ENCODE results near the gene CTNNA3.

The CTNNA3 gene

DNA sequence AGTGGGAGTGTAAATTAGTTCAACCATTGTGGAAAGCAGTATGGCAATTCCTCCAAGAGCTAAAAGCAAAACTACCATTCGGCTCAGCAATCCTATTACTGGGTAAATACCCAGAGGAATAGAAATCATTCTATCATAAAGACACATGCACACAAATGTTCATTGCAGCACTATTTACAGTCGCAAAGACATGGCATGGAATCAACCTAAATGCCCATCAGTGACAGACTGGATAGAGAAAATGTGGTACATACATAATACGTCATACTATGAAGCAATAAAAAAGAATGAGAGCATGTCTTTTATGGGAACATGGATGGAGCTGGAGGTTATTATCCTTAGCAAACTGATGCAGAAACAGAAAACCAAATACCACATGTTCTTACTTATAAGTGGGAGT, 1646.7 kb downstream of the CTNNA3 start:
- H3K4me3 ChIP-seq (ENCODE audit: low read depth, low read length), result no peak overlapping the region

DNA sequence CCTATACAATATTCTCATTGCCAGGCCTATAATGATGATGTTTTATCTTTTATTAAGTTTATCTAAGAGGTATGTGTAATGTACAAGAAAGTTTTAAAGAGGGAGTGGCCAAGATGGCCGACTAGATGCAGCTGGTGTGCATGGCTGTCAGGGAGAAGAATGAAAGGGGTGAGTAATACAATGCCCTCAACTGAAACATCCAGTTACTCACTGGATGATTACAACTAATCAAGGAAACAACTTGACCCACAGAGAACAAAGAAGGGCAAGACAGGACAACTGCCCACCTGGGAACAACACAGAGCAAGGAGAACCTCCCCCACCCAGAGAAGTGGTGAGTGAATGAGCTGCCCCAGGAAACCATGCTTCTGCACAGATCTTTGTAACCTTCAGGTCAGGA, 1650.1 kb downstream of the CTNNA3 start:
- H3K4me3 ChIP-seq (ENCODE audit: low read depth, low read length), result no peak overlapping the region

DNA sequence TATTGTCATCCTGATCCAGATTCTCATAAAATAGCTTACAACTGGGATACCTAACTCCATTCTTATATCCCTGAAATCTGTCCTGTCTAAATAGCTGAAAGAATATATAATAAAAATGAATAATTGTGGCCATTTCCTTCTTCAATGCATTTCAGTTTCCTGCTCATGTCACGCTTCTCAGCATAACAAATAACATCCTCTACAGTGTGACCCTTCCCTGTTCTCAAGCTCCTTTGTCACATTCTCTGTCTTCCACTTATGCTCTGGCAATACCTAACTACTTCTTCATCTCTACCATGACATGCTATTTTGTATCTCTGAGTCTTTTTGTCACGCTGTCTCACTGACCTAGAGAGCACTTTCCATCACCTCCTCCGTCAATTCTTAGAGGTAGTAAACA, 1654.2 kb downstream of the CTNNA3 start:
- no peak overlapping the region for H3K4me3 ChIP-seq (ENCODE audit: low read depth, low read length)

DNA sequence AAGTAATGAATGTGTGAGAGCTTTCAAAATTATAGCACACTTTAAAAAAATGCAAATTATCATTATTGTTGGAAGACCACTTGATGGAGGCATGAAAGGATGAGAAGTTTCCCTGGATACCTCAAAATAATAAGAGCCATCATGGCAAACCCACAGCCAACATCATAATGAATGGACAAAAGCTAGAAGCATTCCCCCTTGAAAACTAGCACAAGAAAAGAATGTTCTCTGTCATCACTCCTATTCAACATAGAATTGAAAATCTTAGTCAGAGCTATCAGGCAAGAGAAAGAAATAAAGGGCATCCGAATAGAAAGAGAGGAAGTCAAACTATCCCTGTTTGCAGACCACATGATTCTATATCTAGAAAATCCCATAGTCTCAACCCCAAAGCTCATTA, 1657.4 kb downstream of the CTNNA3 start:
- no peak overlapping the region for H3K4me3 ChIP-seq (ENCODE audit: low read depth, low read length)

DNA sequence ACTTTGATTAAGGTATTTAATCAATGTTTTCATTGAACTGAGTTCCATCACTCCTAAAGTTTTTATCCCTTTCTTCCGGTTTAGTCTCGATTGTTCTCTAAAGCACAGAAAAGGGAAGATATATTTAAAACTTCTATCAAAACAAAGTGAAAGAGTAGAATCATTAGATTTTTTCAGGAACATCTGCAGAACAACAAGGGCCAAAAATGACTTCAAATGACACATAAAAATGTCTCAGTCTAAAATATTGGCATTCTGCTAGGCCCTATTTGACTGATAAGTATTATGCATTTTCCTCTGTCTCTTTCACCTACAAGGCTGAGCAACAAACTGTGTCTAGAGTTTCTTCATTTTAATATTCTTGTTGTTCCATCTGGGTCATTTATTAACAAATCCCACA, 1669.7 kb downstream of the CTNNA3 start:
- H3K4me3 ChIP-seq (ENCODE audit: low read depth, low read length), result no peak overlapping the region

DNA sequence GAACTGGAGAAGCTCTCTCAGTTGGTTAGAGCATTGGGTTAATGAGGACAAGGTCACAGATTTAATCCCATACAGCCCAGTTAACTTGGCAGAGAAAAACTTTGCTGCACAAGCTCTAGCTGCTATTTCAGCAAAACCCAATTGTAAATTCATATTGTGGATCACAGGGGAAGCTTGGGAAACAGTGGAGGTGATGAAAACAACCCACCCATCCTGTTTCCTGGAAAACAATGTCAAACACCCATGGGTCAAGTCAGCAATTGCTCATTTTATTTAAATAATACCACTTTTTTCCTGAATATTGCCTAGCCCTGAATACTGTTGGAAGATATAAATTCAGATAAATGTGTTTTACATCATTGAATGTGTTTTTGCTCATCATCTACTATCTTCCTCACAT, 1670.8 kb downstream of the CTNNA3 start:
- no peak overlapping the region for H3K4me3 ChIP-seq (ENCODE audit: low read depth, low read length)

DNA sequence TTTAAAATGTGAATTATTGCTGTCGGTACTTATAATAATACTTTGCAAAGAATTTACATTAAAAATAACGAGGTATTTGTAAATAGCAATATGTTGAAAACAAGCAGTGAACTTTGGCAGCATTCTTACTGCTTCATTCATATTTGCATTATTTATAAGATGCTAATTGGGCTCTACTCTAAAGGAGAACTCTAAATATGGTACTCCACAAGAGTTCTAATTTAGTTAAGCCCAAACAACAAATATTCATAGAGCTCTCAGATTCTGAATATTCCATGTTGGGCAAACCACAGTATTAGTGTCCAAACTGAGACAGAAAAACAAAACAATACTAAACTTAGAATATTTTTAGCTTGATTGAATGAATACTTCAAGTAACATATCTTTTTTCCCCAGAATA, 1674.6 kb downstream of the CTNNA3 start:
- no peak overlapping the region for H3K4me3 ChIP-seq (ENCODE audit: low read depth, low read length)

DNA sequence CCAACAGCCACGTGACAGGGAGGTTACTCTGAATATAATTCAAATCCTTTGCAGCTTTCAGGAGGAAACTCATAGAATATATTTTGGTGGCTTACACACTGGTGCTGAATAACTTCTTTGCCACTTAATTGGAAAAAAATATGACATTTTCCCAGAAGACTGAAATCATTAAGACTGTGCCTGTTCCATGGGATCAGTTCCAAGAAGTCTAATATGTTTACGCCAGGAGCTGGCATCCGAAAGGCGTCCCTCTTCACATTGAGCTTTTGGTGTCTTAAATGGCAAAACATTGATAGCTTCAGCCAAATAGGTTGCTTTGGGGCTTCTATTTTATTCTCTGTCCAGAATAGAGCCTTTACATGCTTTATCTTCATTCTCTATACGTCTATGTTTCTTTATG, 1687.8 kb downstream of the CTNNA3 start:
- H3K4me3 ChIP-seq (ENCODE audit: low read depth, low read length), result no peak overlapping the region

DNA sequence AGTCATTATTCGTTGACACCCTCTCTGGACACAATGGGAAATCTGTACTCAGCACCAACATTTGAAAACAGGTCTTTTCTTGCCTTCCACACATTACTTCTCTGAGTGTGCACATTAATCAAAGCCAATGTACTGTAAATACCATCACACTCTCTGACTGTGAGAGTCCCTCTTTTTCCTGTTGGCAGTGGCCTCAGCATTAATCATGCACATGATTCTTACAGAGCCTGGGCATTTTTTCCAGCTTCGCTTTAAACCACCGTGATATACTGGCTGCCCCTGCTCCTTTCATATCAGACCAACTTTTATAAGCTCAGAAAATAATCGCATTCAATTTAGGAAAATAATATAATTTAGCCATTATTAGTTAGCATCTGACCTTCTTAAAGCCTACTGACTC, 1689.6 kb downstream of the CTNNA3 start:
- no peak overlapping the region for H3K4me3 ChIP-seq (ENCODE audit: low read depth, low read length)

DNA sequence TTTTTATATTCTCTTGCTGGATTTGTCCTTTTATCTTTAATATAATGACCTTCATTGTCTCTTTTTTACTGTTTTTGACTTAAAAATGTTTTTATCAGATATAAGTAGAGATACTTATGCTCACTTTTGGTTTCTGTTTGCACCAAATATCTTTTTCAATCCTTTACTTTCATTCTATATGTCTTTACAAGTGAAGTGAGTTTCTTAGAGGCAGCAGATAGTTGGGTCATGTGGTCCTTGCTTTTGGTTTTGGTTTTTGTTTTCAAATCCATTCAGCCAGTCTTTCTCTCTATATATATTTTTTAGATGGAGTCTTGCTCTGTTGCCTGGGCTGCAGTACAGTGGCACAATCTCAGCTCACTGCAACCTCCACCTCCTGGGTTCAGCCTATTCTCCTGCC, 1702.5 kb downstream of the CTNNA3 start:
- no peak overlapping the region for H3K4me3 ChIP-seq (ENCODE audit: low read depth, low read length)

DNA sequence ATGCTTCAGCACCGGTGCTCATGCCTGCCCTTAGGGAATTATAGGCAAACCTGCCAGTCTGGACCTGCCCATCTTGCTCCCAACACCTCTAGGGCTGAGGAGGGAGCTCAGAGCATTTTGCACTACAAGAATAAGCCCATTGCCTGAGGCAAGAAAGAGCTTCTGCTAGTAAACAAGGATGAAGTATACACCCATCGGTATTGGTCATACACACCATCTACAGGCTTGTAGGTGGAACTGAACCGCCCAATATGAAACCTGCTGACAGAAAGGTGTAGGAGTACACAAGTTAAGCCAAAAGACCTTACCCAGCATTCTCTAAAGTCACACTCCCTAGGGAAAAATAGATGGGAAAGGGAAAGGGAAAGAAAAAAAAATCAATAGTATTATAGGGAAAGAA, 1727.1 kb downstream of the CTNNA3 start:
- H3K4me3 ChIP-seq (ENCODE audit: low read depth, low read length), result no peak overlapping the region

DNA sequence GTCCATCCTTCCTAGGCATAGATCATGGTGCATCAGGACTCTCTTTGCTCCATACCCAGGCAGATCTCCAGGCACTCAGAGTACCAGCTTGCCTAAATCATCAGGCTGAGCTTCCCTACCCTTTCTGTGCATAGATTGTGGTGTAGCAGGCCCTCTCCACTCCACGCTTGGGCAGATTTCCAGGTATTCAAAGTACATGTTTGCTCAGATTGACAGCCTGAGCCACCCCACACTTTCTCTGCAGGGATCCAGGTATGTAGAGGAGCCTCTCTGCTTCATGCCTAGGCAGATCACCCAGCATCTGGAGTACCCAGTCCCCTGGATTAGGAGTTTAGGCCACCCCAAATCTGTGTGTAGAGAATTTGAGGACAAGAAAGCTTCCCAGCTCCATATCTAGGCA, 1727.6 kb downstream of the CTNNA3 start:
- no peak overlapping the region for H3K4me3 ChIP-seq (ENCODE audit: low read depth, low read length)

DNA sequence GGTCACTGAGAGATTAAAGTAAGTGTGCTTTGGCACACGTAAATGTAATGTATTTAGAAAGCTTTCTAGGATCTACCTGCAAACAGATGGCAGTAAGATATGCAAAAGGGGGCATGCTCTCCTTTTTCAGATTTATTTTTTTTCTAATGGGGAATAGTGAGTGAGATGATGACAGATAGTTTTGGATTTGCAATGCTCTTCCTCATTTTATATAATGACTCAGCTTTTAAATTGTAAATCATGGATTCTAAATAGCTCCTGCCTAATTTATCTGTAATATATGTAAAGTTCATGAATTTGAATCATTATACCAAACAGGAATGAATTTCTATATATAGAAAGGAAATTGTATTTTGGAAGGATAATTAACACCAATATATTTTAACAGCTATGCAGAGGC, 1731.8 kb downstream of the CTNNA3 start:
- no peak overlapping the region for H3K4me3 ChIP-seq (ENCODE audit: low read depth, low read length)

DNA sequence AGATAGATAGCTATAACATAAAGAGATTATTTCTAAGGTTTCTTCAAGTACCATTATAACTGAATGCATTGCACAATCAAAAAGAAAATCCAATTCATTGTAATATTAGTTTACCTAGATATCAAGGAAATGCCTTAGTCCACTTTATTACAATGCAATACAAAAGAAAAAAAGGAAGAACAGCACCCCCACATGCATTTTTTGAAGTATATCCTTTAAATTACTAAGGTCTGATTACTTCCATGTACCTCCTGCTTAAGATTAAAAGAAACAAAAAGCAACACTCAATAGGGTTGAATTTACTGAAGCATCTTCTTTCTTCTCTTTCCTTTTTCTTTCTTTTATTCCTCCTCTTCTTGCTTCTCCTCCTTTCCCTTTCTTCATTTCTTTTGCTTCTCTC, 1743.9 kb downstream of the CTNNA3 start:
- H3K4me3 ChIP-seq (ENCODE audit: low read depth, low read length), result no peak overlapping the region

DNA sequence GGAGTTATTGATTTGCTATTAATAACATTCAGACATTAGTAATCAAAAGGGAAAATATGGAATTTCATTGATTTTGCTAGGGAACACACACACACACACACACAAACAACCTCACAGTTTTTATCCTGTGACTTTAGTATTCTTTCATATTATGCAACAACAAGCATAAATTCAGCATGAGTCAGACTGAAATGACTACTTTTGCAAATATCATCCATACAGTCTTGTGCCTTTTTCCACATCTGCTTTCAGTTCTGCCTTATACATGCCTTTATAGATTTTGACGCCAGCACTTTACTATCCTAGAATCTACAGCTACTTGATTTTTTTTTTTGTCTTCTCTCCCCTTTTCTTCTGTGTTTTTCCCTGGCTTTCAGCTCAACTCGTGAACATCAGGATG, 1745.9 kb downstream of the CTNNA3 start:
- no peak overlapping the region for H3K4me3 ChIP-seq (ENCODE audit: low read depth, low read length)

DNA sequence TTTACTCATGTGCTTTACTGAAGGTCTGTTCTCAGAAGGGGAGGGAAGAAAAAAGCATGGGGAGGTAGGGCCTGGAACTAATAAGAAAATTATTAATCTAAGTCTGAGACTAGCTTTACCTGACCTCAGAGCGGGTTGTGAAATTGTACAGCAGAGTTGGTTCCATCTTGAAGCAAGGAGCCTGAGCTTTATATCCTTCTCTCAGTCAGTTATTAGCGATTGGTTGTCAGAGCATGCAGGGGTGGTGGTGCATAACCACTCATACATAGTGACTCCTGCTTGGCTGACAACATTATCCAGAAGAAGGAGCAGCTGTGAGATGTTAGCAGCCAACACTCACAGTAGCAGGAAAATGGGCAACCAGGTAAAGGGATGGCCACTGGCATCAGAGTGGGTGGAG, 1746.5 kb downstream of the CTNNA3 start:
- no peak overlapping the region for H3K4me3 ChIP-seq (ENCODE audit: low read depth, low read length)

DNA sequence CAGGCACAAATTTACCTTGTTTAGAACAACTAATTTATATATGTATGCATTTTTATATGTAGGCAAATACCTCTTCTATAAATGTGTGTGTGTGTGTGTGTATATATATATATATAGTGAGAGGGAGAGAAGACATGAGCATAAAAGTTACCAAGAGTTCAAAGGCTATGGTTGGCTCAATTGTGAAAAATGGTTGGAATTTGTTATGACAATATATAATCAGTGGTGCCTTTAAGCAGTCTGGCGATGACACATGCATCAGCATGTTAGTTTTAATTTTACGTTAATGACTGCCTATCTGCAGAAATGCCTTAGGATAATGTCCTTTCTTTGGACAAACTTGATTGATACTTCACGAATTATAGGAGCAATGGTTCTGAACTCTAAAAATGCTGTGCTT, 1750.9 kb downstream of the CTNNA3 start:
- no peak overlapping the region for H3K4me3 ChIP-seq (ENCODE audit: low read depth, low read length)

DNA sequence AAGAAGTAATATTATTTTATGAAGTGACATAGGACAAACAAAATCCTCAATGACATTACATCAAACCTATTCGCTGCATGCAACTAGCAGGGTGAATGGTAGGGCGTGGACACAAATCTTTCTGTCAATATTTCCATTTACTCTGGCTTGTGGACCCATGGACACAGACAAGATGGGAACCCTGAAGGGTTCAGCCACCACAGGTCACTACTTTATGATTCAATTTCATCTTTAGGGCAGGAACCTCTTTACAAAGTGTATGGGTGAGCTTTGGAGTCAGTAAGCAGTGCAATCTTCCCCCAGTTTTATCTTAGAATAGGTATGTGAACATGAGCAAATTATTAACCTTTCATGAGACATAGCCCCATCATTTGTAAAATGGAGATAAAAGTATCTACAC, 1752.5 kb downstream of the CTNNA3 start:
- no peak overlapping the region for H3K4me3 ChIP-seq (ENCODE audit: low read depth, low read length)

DNA sequence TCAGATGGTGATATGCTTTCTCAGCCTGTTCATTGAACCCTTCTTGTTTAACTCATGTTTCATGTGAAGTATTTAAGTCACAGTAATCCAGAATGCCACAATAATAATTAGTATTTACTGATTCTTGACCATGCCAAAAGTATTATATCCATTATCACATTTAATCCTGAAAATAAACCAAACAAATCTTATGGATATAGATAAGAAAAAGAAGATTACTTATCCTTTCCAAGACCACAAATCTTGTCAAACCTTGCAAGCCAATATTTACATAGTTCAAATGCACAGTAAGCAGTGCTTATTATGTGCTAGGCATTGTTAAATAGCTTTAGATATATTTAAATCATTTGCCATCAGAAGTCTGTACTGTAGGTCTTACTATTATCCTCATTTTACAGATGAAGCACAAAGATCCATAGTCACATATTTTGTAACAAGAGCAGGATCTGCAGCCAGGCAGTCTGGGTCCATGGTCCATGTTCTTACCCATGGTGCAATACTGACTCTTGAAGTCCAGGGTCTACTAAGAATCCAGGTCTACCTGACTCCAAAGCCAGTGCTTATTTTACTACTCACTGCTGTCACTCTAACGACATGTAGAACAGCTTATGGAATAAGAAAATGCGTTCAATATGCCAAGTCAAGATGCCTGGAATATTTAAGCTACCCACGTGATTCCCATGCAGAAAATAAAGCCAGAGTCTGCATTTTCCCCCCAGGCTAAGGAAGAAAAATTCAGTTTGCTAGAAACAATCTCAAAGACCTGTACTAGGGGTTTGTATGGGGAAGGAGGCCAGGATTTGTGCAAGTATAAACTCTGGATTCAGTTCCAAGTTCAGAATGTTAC, 1755.0 kb downstream of the CTNNA3 start:
- H3K4me3 ChIP-seq (ENCODE audit: low read depth, low read length), result no peak overlapping the region

DNA sequence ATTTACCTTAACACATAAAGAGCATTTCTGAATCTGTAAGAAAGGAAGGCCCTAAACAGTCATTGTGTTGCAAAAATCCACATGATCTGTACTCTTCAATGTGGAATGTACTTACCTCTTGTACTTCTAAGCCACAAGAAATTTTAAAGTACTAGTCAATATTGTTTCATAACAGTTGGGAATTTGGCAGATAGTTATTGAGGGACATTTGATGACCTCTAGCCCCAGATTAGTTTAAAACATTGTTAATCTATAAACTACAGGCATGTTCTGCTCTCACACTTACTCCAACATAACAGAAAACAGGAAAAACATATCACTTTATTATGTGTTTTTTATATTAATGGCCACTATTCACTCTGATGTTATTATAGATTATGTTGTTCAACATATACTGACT, 1755.9 kb downstream of the CTNNA3 start:
- H3K4me3 ChIP-seq (ENCODE audit: low read depth, low read length), result no peak overlapping the region

DNA sequence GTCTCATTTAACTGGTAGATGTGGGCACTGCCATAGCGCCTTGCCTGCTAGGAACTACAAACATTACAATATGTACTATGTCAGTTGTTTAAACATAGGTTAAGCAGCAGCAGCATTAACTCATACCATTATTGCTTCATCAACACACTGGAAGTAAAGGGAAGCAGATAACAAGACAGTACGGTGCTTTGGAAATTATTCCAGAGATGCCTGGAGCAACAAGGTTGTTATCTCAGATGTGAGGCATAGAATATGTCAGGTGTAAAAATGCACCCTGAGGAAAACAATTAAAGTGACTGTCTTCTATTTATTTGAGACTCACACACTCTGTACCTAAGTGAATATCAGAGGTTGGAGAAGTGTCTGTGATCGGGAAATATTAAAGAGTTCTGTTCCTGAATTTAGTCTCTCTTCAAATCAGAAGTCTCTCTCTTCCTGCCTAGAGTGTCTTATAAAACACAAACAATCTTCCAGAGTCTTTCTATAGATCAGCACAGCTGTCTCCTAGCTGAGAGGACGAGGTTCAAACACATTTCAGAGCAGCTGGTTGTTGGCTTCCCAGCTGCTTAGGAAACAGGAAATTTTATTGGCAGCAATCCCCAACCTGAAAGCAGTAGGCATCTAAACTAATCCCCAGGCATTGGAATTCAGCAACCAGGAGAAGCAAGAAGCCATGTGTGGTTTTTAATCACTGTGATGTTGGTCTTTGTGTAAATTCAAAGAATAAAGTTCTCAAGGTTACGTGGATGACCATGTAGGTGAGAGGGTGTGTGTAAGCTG, 1764.5 kb downstream of the CTNNA3 start:
- H3K4me3 ChIP-seq (ENCODE audit: low read depth, low read length), result no peak overlapping the region

DNA sequence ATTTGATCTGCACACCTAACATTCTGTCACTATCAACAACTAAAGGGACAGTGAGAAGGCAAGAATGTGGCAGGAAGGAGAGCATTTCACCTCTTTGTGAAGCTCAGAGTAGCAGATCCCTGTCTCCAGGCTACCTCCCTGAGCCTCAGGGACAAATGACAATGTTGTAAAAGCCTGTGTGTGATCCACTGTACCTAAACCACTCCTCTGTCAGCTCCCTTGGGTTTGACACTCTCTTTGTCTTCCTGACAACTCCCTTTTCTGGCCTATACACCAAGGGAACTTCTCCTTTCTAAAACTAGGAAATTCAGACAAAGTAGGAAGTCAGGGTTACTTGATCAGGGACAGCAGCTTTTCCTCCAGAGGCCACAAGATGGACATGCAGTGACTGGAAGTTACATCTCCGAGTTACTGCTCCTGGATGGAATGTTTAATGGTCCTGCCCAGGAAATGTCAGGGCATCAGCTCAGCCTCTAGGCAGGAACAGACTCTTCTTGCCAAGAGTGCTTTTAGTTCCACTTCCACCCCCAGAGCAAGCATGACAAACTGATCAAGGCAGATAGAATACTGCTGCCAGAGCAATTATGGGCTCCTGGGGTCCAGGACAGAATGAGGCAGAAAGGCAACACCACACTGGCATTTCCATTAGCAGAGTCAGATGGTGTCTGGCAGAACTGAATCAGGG, 1784.7 kb downstream of the CTNNA3 start:
- H3K4me3 ChIP-seq (ENCODE audit: low read depth, low read length), result no peak overlapping the region

All from iPS-11a (cell line).